Germinal center (tissue), 1 donor: ENCODE data around the gene PLA2G4E.
A peak's percentile ranks its signal among the peaks of the same experiment; 100 is the strongest.

ENCODE experiments used
- DNase-seq: peaks from one replicate; pipeline ENCODE4 v3.0.0; 2012; ENCODE audit warnings: mixed read lengths, low spot score

PLA2G4E gene, protein sequence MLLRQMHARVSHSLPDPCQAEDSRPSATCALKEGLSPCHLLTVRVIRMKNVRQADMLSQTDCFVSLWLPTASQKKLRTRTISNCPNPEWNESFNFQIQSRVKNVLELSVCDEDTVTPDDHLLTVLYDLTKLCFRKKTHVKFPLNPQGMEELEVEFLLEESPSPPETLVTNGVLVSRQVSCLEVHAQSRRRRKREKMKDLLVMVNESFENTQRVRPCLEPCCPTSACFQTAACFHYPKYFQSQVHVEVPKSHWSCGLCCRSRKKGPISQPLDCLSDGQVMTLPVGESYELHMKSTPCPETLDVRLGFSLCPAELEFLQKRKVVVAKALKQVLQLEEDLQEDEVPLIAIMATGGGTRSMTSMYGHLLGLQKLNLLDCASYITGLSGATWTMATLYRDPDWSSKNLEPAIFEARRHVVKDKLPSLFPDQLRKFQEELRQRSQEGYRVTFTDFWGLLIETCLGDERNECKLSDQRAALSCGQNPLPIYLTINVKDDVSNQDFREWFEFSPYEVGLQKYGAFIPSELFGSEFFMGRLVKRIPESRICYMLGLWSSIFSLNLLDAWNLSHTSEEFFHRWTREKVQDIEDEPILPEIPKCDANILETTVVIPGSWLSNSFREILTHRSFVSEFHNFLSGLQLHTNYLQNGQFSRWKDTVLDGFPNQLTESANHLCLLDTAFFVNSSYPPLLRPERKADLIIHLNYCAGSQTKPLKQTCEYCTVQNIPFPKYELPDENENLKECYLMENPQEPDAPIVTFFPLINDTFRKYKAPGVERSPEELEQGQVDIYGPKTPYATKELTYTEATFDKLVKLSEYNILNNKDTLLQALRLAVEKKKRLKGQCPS

DNA sequence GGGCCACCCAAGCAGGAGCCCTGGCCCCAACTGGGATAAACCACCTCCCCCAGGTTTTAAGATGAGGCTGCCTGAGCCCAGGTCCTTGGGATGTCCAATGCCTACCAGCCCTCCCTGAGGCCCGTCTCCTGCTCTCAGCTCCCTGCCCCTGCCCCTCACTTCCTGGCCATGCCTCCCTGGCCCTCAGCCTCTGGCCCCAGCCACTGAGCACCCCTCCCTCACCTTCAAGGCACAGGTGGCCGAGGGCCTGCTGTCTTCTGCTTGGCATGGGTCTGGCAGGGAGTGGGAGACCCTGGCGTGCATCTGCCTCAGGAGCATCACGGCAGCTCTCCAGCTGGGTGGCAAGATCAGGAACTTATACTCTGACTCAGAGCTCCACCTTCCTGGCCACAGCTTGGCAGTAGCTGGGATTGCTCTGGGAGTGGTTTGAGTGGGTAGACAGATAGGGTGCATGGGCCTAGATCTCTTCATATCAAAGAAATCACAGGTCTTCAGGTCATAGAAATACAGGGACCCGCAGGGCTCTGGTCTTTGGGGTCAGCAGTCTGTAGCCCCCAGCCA is at the start of gene PLA2G4E:
Gene PLA2G4E, minus strand, starts transcription at position 330 of the 561 bp plus-strand sequence. Its CDS starts 12 bp downstream, at position 318.
- DNase-seq = no peak

DNA sequence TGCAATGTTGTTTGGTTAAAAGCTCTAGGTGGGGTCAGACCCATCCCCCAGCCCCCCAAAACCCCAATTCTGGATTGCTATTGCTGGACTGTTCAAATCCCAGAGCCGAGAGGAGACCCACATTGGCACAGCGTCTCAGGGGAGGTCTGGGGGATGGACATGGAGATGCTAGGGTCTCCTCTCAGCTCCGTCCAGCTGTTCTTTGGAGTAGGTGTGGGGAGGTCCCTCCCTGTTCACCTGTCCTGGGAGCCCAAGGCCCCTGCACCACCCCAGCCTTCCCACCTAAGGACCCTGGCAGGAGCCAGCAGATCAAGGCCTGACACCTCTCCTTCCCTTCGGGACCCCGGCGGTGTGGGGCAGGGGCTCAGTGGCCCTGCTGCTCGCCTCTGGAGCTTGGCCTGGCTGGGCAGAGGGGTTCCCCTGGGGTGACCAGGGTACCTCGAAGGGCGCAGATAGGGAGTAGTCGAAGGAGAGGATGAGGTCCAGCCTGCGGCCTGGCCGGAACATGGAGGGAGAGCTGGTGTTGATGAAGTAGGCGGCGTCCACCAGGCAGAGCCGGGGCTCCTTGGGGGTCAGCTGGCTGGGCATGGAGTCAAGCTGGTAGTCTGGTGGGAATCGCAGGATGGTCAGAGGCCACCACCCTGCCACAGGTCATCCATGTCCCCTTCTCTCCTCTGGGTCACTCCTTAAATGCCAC is 49.6 kb upstream of the PLA2G4E start:
- no peak for DNase-seq

DNA sequence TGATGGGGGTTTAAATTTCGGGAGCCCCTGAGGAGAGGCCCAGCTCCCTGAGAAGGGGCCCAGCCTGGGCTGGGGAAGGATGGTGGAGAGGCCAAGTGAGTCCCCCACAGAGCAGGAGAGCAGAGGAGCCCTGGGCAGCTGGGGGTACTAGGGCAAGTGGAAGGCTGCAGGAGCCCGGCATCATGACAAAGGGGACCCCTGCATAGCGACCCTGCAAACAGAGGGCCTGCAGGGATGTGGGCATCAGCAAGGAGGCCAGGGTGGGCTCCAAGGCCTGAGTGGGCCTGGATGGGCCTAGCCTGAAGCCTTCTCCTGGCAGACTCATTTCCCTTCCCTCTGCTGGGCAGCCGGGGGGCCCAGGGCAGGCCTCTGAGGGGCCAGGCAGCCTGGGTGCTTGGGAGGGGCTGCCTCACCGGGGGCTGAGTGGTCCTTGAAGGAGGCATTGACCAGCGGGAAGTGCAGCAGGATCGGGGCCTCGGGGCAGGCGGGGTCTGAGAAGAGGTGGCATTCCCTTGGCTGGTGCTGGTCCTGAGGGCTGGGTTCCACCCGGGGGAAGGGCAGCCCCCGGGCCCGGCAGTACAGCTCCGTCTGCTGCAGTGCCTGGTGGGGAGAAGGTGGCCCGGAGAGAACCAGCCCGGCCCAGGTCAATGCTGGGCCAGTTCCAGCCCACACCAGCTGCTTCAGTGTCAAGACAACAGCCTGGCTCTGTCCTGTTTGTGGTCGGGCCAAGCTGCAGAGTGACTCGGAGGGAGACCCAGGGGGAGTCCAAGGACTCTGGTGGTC is 48.8 kb upstream of the PLA2G4E start:
- DNase-seq = no peak

DNA sequence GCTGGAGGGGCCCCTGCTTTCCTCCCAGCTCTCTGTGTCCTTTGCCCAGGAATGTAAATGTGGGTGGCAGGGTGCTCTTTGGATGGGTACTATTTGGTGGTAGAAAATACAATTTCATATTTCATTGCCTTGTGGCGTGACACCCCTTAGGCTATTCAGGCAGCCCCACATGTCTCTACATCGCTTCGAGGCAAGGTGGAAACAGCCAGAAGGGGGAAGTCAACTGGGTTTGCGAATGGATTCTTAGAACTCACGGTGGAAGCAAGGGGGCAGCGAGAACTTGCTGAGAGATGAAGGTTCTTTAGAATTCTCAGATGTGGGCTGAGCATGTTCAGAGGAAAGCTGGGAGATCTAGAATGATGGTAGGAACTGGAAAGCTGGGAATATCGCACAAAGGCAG is 48.2 kb upstream of the PLA2G4E start:
- no peak for DNase-seq

DNA sequence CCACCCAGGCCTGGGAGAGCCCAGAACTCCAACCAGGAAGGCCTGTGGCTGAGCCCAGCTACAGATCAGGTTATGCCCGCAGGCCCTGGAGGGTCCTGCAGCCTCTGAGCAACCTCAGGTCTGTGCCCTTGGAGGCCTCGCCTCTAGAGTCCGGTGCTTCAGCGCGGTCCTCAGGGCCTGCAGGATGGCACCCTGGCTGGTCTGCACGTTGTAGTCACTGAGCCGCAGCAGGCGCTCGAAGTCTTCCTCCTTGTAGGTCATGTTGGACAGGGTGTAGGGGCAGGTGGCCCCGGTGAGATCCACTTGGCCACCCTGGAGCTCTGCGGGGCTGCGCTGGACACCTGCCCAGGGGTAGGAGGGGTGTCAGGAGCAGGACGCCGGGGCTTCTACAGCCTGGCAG is 47.8 kb upstream of the PLA2G4E start:
- DNase-seq = no peak

DNA sequence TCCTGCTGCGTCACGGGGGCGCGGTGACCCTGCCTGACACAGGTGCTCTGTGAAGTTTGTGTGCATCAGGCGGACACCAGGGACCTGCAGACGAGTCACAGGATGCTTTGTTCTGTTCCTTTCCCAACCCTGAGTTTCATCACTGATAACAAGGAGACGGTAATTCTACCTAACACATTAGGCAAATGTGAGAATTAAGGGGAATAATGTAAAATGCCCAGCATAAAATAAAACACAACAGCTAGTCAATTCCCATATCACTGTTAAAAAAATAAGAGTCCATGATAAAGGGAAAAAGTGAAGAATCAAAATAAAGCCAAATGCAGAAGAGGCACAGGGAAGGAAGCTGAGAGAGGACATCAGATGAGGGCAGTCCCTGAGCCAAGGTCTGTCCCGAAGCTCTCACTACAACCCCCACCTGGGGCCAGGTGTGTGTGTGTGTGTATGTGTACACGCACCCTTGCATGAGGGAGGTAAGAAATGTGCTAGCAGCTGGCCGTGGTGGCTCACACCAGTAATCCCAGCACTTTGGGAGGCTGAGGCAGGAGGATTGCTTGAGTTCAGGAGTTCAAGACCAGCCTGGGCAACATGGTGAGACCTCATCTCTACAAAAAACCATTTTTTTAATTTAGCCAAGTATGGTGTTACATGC is 46.0 kb upstream of the PLA2G4E start:
- no peak for DNase-seq

DNA sequence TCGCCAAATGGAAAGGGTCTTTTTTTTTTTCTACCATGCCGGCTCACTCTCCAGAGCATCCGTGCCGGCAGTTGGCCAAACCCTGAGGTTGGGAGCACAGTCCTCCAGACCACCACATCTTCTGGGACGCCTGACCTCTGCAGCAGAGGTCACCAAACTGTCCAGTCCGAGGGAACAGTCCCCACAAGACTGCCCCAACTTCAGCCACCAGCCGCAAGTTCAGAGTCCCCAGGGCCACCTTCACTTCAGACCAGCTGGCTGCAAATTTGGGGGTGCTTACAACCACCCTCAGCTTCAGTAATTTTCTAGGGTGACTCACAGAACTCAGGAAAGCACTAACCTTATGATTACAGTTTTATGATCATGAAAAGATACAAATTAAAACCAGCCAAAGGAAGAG is 44.6 kb upstream of the PLA2G4E start:
- no peak for DNase-seq

DNA sequence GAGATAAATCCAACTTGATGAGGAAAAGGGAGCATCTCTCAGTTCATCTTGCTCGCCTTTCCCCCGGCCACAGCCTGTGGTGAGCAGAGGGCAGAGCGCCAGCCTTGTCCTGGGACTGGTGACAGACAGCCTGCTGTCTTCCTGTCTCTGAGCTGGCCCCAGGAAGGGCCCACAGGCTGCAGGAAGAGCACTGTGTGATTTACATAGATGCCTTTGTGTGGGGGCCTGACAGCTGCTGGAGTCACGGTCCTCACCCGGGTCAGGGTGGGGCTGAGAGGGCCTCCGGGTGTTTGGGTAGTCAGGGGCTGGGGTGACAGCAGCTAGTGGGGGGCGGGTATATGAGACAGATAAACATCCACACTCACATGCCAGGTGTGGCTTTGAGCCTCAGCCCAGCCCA is 44.2 kb upstream of the PLA2G4E start:
- DNase-seq = no peak

DNA sequence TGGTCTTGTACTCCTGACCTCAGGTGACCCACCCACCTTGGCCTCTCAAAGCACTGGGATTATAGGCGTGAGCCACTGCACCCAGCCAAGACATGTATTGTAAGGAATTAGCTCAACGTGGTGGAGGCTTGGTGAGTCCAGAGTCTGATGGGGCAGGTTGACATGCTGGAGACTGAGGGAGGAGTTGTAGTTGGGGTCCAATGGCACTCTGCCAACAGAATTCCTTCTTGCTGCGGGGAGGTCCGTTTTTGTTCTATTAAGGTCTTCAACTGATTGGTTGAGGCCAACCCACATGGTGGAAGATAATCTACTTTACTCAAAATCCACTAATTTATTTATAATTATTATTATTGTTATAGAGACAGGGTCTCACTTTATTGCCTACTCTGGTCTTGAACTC is 43.4 kb upstream of the PLA2G4E start:
- DNase-seq = no peak

DNA sequence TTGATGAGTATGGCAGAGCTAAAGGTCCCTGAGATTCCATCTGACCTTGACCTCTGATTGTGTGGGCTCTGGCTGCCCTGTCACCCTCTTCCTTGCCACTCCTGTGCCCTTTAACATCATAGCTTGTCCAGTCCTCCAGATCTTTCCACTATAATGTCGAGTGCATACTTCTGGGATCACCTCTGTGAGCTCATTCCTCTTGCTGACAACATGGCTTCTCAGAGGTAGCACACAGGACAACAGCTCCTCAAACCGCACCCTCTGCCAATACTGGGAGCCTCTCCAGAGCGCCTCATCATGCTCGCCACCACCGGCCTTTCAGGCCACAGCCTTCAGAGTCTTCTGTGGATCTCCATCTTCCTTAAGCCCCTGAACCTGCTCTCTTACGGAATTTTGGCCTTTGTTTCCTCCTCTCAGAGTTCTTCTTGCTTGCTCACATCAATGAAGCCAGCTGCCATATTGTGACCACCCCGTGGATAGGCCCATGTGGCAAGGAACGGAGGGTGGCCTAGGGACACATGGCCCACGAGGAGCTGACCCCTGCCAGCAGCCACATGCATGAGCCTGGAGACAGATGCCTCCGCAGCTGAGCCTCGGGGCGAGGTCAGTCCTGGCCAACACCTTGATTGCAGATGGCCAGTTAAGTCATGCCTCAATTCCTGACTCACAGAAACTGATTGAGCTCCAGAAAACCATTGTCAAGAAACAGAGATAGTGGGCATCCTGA is 42.4 kb upstream of the PLA2G4E start:
- no peak for DNase-seq

DNA sequence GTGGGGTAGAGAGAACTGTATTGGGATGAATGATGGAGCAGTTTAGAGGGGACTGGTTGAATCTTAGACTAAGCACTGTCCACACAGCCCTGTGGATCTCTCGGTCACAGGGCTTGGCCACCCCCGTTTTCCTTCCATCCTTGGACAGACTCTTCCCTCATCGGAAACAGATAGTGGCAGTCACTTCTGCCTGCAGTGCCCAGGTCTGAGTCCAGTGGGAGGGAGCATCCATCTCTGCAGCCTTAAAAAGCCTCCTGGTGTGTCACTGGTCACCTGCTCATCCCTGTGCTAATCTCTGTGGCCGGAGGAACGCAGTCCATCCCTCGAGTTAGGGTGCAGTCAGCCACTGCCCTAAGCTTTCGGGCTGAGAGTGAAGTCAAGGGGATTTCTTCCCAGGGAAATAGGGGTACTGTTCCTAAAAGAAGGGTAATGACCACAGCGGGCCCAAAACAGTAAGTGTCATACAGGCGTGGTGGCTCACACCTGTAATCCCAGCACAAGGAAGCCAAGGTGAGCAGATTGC is 41.5 kb upstream of the PLA2G4E start:
- no peak for DNase-seq

DNA sequence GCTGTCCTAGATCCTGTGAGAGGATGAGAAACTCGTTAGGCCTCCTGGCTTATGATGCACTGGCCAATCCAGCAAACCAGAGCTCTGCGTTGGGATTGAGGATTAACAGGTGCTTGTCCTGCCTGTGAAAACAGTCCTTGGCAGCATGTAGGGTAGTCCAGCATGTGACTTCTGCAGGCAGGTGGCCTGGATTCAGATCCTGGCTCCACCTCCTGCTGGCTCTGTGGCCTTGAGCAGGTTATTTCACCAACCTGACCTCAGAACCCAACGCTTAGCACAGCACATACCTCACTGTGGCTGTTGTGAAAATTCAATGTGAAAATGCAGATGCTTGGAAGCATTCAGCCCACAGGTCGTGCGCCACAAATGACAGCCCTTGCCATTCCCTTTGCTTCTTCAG is 40.0 kb upstream of the PLA2G4E start:
- DNase-seq = no peak

DNA sequence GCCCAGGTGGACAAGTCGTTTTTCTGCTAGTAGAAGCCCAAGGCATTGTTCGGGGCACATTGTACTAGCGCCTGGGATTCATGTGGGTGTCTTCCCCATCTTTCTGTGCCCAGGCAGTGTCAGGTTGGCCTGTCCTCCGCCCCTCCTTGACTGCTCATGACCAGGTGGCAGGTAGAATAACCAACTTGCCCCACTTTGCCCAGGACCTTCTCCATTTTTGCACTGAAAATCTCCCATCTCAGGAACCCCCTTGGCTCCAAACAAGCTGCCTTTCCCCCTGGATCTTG is 39.6 kb upstream of the PLA2G4E start:
- DNase-seq = no peak

DNA sequence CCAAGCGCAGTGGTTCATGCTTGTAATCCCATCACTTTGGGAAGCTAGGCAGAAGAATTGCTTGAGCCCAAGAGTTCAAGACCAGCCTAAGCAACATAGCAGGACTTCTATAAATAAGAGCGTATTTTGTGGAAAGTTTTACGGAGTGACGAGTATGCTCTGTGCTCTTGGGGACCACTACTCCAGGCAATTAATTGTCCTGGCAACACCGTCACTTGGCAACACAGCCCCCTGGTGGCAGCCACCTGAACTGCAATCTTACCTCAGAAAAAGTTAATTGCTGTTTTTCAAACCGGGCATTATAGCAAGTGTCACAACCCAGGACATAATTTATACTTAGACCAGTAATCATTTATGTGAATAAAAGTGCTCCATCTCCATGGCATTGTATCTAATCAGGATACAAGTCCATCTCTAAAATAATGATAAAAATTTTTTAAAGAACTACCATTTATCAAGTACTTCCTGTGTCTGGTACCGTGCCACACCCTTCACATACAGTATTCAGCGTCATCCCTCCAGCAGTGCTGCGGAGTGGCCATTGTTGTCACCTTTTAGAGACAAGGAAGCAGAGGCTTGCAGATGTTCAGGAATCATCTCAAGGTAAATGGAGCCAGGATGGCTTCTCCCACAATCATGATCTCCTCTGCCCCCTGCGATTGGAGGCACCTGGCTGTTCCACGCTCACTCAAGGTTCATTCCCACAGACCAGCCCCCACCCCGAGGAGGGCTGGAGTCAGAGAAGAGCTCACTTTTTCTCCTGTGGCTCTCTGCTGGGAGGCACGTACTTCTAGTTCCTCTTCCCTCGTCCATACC is 39.0 kb upstream of the PLA2G4E start:
- DNase-seq = peak; percentile 68

DNA sequence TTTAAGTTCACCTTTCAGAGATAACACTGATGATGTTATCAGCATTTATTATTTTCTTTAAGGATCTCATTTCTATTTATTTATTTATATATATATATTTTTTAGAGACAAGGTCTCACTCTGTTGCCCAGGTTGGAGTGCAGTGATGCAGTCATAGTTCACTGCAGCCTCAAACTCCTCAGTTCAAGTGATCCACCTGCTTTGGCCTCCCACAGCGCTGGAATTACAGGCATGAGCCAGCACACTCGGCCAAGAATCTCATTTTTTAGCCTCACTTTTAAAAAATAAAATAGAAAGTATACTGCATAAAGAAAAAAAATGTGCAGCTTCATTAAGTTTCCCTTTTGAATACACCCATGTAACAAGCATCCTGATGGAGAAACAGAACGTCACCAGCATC is 37.9 kb upstream of the PLA2G4E start:
- DNase-seq = no peak

DNA sequence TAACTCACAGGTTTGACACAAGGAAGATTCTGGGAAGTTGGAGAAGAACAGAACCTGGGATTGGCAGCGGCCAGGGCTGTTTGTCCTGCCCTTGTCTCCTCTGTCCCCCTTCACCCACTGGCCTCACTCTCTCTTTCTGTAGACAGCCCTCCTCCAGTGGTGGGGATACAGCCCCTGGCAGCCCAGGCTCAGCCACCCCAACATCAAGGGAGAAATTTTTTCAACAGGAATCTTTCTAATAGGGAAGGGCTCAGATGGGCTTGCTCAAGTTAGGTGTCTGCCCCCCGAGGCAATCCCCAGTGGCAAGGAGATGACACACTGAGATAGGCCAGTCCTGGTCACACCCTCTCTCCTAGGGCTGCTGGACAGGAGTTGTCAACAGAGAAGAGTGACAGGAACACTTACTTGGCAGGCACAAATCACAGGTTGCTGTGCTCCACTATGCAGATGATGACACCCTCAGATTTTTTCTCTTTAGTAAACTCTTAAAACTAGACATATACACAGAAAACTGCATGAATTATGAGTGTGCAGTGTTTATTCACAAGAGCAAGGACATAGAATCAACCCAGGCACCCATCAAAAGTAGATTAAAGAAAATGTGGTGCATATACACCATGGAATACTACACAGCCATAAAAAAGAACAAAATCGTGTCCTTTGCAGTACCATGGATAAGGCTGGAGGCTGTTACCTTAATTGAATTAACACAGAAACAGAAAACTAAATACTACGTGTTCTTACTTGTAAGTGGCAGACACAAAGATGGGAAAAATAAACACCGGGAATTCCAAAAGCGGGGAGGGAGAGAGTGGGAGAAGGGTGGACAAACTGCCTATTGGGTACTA is 37.2 kb upstream of the PLA2G4E start:
- no peak for DNase-seq

DNA sequence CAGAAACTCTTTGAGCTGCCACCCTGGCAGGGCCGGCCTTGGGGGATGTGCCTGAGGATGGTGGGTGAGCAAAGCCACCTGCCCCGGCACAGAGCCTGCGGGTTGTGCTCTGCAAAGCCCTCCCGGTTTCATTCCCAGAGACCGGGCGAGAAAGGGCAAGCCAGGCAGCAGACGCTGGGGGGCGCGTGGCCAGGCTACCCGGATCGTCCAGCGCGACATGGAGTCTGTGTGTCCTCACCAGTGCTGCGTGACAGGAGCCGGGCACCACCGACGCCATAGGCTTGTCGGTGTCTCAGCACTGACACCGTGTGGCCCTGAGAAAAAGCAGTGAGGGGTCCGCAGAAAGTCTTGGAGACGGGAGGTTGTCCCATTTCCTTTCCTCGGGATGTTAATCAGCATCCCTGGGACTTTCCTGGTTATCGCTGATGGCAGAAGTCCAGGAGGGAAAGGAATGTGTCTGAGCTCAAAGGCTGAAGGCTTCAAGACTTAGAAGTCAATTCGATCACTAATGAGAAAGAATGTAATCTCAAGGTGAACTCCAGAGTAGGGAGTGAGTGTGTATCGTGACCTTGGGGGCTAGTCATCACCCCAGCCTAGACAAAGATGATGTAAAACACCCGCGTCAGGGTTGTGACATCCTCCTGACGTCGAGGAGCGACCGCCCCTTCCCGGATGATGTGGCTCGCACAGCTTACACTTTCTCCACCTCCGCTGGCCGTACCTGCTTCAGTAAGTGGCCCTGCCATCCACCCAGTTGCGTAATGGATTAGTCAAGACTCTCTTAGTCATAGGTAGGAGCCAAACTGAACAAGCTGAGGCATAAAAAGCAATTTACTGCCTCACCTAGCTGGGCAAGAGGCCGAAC is 36.3 kb upstream of the PLA2G4E start:
- DNase-seq = peak; percentile 63

DNA sequence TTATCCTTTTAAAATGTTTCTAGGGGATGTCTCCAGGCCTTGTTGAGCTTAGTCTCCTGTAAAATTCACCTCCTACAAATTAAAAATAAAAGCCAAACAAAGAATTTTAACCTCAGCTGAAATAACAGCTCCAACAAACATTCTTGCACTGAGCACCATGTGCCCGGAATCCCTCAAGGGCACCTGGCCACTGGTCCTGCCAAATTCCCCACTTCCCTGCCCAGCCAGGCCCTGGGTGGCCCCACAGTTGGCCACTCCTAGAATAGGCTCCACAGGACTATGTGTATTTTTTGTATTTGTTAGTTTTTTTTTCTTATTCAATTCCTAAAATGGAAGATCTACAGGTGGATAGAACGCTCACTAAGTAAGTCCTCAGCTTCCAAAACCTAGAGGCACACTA is 33.1 kb upstream of the PLA2G4E start:
- DNase-seq = no peak
